ENCODE measurements around the gene DYNC1H1.
"Not testable (repeated sequence)": the region's sequence is repeated elsewhere in the genome, so short reads cannot be mapped to it uniquely, and the experiment has no call there.

DYNC1H1 gene

GRCh38 chr14:102074415-102074964, 110.1 kb downstream of the DYNC1H1 start:
- DNase-seq: no peak

GRCh38 chr14:102075155-102075554, 110.8 kb downstream of the DYNC1H1 start:
- no peak for DNase-seq

- DNase-seq: no peak
Observed at GRCh38 chr14:102077382-102077709, 113.0 kb downstream of the DYNC1H1 start.

GRCh38 chr14:102078361-102078791, 114.0 kb downstream of the DYNC1H1 start:
- not testable (repeated sequence) for DNase-seq

GRCh38 chr14:102078831-102079699, 114.7 kb downstream of the DYNC1H1 start:
- no peak for DNase-seq

- no peak for DNase-seq
Observed at GRCh38 chr14:102079700-102079979, 115.3 kb downstream of the DYNC1H1 start.

GRCh38 chr14:102080183-102081080, 116.1 kb downstream of the DYNC1H1 start:
- no peak for DNase-seq

- no peak for DNase-seq
Observed at GRCh38 chr14:102081231-102082080, 117.1 kb downstream of the DYNC1H1 start.

GRCh38 chr14:102084522-102084921, 120.1 kb downstream of the DYNC1H1 start:
- not testable (repeated sequence) for DNase-seq

GRCh38 chr14:102084931-102085330, 120.6 kb downstream of the DYNC1H1 start:
- DNase-seq: no peak

GRCh38 chr14:102085488-102085887, 121.1 kb downstream of the DYNC1H1 start:
- no peak for DNase-seq

- DNase-seq: peak; percentile 56 to 71
Observed at GRCh38 chr14:102085948-102086708, 121.8 kb downstream of the DYNC1H1 start.

GRCh38 chr14:102086709-102086971, 122.3 kb downstream of the DYNC1H1 start:
- no peak for DNase-seq

- peak; percentile 95 for DNase-seq
Observed at GRCh38 chr14:102086972-102087761, 122.8 kb downstream of the DYNC1H1 start, which contains the start of gene HSP90AA1. TSS of gene HSP90AA1 (minus strand) at chr14:102087044. CDS start at chr14:102086378, 666 bp downstream.

- DNase-seq: no peak
Observed at GRCh38 chr14:102087762-102088011, 123.3 kb downstream of the DYNC1H1 start.

GRCh38 chr14:102088012-102088792, 123.8 kb downstream of the DYNC1H1 start:
- DNase-seq: peak; percentile 57 to 71

- DNase-seq: no peak
Observed at GRCh38 chr14:102089621-102090343, 125.4 kb downstream of the DYNC1H1 start.

GRCh38 chr14:102090713-102091112, 126.3 kb downstream of the DYNC1H1 start:
- DNase-seq: no peak

GRCh38 chr14:102092806-102093205, 128.4 kb downstream of the DYNC1H1 start:
- no peak for DNase-seq

- no peak for DNase-seq
Observed at GRCh38 chr14:102094101-102094500, 129.7 kb downstream of the DYNC1H1 start.
